Ishikawa (cell line): ENCODE data around the gene RPL10A.

ENCODE experiments used
- CEBPB ChIP-seq: IDR thresholded peaks from 2 replicates; pipeline ENCODE4 v1.6.1; 2012
- CREB1 ChIP-seq: IDR thresholded peaks from 2 replicates; pipeline ENCODE4 v1.6.1; 2012; ENCODE audit warnings: low read depth
- EGR1 ChIP-seq: IDR thresholded peaks from 2 replicates; pipeline ENCODE4 v1.6.1; 2012
- EP300 ChIP-seq: IDR thresholded peaks from 2 replicates; pipeline ENCODE4 v1.6.1; 2012; ENCODE audit warnings: borderline replicate concordance
- FOXM1 ChIP-seq: IDR thresholded peaks from 2 replicates; pipeline ENCODE4 v1.6.1; 2012; ENCODE audit warnings: low read depth, borderline replicate concordance
- MAX ChIP-seq: IDR thresholded peaks from 2 replicates; pipeline ENCODE4 v1.6.1; 2012
- NFIC ChIP-seq: IDR thresholded peaks from 2 replicates; pipeline ENCODE4 v1.6.1; 2012
- RAD21 ChIP-seq: IDR thresholded peaks from 2 replicates; pipeline ENCODE4 v1.6.1; 2012; ENCODE audit warnings: low read depth
- TAF1 ChIP-seq: IDR thresholded peaks from 2 replicates; pipeline ENCODE4 v1.6.1; 2012; ENCODE audit warnings: low read depth, mild to moderate bottlenecking
- TCF12 ChIP-seq: IDR thresholded peaks from 2 replicates; pipeline ENCODE4 v1.6.1; 2012; ENCODE audit warnings: low read depth
- TEAD4 ChIP-seq: IDR thresholded peaks from 2 replicates; pipeline ENCODE4 v1.6.1; 2012
- USF1 ChIP-seq: IDR thresholded peaks from 2 replicates; pipeline ENCODE4 v1.6.1; 2012
- YY1 ChIP-seq: IDR thresholded peaks from 2 replicates; pipeline ENCODE4 v1.6.1; 2012; ENCODE audit warnings: low read depth
- ZBTB7A ChIP-seq: IDR thresholded peaks from 2 replicates; pipeline ENCODE4 v1.6.1; 2012; ENCODE audit warnings: low read depth
- TF ChIP-seq, protein P1 (sequence below): IDR thresholded peaks from 2 replicates; pipeline ENCODE4 v1.6.1; 2012; ENCODE audit warnings: low read depth, mild to moderate bottlenecking

Gene RPL10A

GRCh38 chr6:35496841-35497570 is 28.8 kb downstream of the RPL10A start, which contains the start of gene TEAD3:
TEAD3 (minus strand) TSS chr6:35497079.
- TF ChIP-seq ZBTB7A (no peak), YY1 (no peak), FOXM1 (no peak), TAF1 (no peak), NFIC (no peak), MAX (no peak), EP300 (no peak), USF1 (no peak), CREB1 (no peak), CEBPB (no peak), RAD21 (no peak), TCF12 (no peak), EGR1 (no peak), TEAD4 (no peak)

- TF ChIP-seq EGR1 (no peak), TAF1 (0 out of 2 replicates have a peak, but pooled peaks have one; percentile 44), USF1 (peak; percentile 8; the same call in 1 of the 2 replicates), RAD21 (no peak; the same call in 1 of the 2 replicates), NFIC (peak; percentile 18; the same call in 1 of the 2 replicates), CREB1 (no peak), EP300 (no peak), MAX (peak; percentile 98), TCF12 (peak; percentile 52; the same call in 1 of the 2 replicates), TEAD4 (0 out of 2 replicates have a peak, but pooled peaks have one; percentile 10), ZBTB7A (peak; percentile 98), YY1 (no peak), FOXM1 (no peak)
Observed at GRCh38 chr6:35497571-35498421, 29.6 kb downstream of the RPL10A start.

DNA sequence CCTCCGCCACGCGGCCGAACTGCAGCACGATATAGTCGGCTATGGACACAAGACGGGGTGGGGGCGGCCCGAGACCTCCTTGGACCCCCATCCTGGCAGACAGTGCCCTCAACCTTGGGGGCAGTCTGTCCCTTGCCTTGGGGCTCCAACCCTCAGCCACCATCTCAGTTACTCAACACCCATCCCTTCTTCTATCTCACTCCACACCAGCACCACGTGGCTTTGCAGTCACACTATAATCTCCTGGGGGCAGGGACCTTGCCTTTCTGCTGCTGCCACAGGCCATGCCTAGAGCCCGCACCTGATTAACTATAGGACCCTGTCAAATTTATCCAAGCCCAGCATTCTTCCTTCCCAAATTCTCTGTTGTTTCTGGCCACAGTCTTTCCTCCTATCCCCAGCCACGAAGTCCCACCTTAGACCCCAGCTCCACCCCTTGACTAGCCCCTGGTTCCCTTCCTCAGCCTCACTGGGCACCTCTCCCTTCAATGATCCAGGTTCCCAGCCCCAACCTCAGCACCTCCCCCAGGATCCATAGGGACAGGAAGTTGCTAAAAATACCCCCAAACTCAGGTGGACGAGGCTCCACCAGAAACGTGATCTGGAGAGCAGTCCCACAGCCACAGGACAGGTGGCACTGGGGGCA is 30.3 kb downstream of the RPL10A start:
- TF ChIP-seq CEBPB (no peak), CREB1 (no peak), EP300 (no peak), ZBTB7A (no peak), TEAD4 (no peak), USF1 (no peak), TAF1 (no peak), RAD21 (no peak), TCF12 (no peak)
- TF ChIP-seq, protein P1, sequence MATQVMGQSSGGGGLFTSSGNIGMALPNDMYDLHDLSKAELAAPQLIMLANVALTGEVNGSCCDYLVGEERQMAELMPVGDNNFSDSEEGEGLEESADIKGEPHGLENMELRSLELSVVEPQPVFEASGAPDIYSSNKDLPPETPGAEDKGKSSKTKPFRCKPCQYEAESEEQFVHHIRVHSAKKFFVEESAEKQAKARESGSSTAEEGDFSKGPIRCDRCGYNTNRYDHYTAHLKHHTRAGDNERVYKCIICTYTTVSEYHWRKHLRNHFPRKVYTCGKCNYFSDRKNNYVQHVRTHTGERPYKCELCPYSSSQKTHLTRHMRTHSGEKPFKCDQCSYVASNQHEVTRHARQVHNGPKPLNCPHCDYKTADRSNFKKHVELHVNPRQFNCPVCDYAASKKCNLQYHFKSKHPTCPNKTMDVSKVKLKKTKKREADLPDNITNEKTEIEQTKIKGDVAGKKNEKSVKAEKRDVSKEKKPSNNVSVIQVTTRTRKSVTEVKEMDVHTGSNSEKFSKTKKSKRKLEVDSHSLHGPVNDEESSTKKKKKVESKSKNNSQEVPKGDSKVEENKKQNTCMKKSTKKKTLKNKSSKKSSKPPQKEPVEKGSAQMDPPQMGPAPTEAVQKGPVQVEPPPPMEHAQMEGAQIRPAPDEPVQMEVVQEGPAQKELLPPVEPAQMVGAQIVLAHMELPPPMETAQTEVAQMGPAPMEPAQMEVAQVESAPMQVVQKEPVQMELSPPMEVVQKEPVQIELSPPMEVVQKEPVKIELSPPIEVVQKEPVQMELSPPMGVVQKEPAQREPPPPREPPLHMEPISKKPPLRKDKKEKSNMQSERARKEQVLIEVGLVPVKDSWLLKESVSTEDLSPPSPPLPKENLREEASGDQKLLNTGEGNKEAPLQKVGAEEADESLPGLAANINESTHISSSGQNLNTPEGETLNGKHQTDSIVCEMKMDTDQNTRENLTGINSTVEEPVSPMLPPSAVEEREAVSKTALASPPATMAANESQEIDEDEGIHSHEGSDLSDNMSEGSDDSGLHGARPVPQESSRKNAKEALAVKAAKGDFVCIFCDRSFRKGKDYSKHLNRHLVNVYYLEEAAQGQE: no peak

DNA sequence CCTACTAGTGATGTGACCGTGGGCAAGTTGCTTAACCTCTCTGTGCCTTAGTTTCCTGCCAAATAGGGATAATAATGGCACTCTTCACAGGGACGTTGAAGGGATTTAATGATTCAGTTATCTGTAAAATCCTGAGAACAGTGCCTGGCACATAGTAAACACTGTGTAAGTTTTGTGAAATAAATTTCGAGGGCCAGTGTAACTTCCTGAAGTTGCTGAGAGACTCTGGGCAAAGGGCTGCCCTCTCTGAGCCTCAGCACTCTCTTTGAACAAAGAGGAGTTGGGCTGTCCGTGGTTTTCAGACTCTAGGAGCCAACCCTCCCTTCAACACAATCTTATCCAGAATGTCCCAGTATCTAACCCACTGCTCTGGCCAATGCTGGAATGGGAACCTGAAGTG is 31.2 kb downstream of the RPL10A start:
- no peak for TF ChIP-seq MAX
- no peak for TF ChIP-seq FOXM1
- no peak for TF ChIP-seq TCF12

DNA sequence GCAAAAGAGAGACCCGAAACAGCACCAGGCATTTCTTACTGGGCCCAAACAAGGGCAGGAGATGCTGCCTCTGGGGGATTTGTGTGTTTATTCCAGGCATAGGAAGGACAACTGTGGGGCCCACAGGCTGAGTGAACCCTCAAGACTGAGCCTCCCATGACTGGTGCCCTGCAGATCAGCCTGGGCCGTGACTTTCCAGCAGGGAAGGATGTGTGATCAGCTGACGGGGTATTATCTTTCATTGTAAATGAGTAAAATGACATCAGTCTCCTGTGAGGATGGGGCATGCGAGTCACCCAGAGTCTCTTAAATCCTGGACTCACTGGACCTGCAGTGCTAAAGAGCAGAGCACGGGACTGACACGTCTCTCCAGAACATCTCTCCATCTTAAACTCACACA is 32.6 kb downstream of the RPL10A start:
- TF ChIP-seq EGR1: no peak
- TF ChIP-seq, protein P1: no peak
